DLD1 (cell line): ENCODE results near the gene WDR82.
"Not testable (repeated sequence)": the region's sequence is repeated elsewhere in the genome, so short reads cannot be mapped to it uniquely, and the experiment has no call there.

Source experiments
- in situ Hi-C: cut with HindIII; loops from 2 replicates; pipeline ENCODE4 v1.10.0; 2017; ENCODE audit warnings: low sequenced_read_pairs

The WDR82 gene

GRCh38 chr3:52290596-52291507 lies 12.4 kb upstream of the WDR82 start:
- in situ Hi-C loops: no loop called here

GRCh38 chr3:52289747-52290595 lies 11.5 kb upstream of the WDR82 start:
- in situ Hi-C loops: no loop called here

DNA sequence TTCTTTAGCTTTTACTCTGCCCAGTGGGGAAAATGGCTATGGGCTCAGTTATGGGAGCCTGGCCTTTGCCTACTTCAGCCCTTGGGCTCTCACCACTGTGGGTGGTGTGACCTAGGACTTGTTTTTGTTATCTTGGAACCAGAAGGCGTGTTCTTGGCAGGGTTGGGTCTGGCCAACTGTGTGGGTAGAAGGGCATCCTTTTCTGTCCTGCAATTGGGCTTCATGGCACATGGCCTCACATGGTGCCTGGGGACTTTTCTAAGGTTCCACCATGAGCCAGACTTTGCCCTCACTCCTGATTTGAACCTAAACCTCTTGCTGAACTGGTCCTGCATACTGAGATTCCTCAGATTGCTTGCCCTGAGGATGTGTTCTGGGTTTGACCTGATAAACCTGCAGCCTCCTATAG lies 10.9 kb upstream of the WDR82 start:
- in situ Hi-C loops: no loop called here

DNA sequence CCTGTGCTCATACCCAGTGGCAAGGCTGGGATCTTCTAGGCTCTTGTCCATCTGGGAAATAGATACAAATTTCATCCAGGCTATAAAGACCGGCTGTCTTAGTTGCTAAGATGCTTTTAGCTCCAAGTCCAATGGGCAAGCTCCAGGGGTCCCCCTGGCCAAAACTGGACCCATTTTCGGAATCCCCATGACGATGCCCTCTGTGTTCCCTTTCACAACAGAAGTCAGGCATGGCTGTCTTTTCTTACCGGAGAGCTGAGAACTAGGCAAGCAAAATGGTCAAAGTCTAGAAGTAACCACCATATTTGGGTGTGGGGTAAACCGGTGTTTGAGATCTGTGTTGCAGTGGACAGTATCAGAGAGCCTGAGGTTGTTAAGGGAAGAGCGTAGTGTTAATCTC lies 10.2 kb upstream of the WDR82 start:
- in situ Hi-C loops: no loop called here

GRCh38 chr3:52286777-52287110 lies 8.3 kb upstream of the WDR82 start:
- in situ Hi-C loops: no loop called here

- in situ Hi-C loops: not testable (repeated sequence)
Observed at GRCh38 chr3:52284051-52284450, 5.6 kb upstream of the WDR82 start.

GRCh38 chr3:52283306-52283705 lies 4.9 kb upstream of the WDR82 start:
- in situ Hi-C loops: no loop called here

DNA sequence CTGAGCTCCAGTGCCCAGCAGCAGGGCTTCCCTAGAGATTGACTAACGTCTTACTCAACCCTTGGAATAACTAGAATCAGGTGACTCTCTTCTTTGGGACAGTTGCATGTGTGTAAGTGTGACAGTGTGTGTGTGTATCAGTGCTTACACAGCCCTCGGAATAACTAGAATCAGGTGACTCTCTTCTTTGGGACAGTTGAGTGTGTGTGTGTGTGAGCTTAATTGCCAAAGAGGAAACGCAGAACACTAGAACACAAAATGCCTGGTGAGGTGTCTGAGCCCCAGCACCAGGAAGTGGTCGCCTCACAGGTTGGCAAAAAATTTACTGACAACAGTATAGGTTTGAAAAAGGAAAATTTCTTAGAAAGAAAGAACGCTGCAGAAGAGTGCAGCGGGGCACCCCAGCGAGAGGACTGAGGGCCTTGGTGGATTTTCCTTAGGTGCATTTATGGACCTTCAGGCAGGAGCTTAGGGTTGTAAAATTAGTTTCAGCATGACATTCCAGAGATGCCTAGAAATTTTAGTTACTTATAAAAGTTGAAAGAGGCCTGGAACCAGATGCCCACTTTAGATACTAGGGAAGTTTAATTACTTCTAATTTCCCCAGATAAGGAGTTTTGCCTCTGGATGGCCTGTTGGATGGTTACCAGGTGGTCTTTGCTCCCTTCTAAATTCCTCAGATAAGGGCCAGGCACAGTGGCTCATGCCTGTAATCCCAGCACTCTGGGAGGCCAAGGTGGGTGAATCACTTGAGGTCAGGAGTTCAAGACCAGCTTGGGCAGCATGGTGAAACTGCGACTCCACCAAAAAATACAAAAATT lies 3.7 kb upstream of the WDR82 start:
- in situ Hi-C loops: no loop called here

- in situ Hi-C loops: no loop called here
Observed at GRCh38 chr3:52280050-52280461, 1.6 kb upstream of the WDR82 start.

GRCh38 chr3:52279596-52279995 lies 1.1 kb upstream of the WDR82 start:
- in situ Hi-C loops: loop anchor here (10.0 kb wide), 1 partner anchor 95 kb away; no protein-coding TSS in a partner anchor

DNA sequence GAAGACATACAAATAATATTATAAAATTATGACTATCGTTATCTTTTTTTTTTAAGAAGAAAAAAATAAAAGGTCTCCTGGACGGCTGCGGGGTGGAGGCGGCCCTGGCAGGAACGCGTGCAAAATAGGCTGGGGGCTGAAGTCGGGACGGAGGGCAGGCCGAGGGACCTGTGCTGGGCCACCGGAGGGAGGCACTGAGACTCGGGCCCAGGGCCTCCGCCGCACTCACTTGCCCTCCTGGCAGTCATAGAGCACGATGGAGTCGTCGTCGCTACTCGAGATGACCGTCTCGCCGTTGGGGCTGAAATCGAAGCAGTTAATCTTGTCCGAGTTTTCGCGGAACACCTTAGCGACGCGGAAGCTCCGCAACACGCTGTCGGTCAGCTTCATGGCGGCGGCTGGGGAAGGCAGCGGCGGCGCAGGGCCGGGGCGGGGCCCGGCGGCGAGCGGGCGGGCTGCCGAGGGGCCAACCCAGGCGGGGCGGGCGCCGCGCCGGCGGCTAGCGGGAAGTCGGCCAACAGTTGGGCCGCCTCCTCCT lies 408 bp downstream of the WDR82 start:
- in situ Hi-C loops: loop anchor here (10.0 kb wide), 1 partner anchor 93 kb away; no protein-coding TSS in a partner anchor

DNA sequence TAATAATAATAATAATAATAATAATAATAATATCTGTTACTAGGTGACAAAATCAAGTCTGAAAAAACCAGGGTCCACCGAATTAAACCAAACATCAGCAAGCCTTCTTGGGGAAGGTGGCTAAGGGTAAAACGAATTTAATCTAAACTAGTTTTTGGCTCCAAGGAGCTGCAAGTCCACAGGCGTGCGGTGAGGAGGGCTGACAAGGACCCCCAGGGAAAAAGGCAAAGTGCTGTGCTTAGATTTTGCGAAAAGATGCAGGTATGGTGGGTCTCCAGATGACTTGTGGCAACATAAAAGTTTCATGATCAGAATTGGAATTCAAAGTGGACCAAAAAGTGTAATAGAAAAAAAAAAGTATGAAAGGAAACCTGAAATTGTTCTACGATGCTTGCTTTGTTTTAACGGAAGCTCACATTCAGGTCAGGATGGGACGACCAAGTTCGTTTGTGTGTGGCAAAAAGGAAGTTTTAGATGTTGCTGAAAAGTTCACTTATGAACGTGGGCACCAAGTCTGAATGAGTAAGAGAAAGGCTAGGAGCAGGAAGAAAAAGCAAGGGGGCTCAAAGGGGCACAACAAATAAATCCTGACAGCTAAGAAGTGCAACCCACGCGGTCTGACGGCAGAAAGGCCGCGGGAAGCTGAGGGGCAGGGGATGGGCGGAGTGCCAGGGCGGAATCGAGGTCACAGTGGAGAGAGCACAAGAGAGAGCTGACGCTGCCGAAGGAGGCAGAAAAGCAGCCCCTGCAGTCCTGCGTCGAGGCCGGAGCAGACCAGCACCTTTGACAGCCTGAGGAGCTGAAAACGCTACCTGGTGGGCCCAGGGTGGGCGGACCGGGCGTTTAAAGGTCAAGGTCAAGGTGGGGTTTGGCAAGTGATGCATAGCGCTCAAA lies 1.1 kb downstream of the WDR82 start:
- in situ Hi-C loops: loop anchor here (10.0 kb wide), 1 partner anchor 93 kb away; no protein-coding TSS in a partner anchor

DNA sequence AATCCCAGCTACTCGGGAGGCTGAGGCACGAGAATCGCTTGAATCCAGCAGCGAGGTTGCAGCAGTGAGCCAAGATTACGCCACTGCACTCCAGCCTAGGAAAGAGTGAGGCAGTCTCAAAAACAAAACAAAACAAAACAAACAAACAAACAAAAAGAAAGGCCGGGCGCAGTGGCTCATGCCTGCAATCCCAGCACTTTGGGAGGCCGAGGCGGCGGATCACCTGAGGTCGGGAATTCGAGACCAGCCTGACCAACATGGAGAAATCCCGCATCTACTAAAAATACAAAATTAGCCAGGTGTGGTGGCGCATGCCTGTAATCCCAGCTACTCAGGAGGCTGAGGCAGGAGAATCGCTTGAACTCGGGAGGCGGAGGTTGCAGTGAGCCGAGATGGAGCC lies 3.7 kb downstream of the WDR82 start:
- in situ Hi-C loops: loop anchor here (10.0 kb wide), 1 partner anchor 90 kb away; no protein-coding TSS in a partner anchor

GRCh38 chr3:52272831-52273230 lies 5.6 kb downstream of the WDR82 start:
- in situ Hi-C loops: loop anchor here (10.0 kb wide), 1 partner anchor 88 kb away; no protein-coding TSS in a partner anchor

DNA sequence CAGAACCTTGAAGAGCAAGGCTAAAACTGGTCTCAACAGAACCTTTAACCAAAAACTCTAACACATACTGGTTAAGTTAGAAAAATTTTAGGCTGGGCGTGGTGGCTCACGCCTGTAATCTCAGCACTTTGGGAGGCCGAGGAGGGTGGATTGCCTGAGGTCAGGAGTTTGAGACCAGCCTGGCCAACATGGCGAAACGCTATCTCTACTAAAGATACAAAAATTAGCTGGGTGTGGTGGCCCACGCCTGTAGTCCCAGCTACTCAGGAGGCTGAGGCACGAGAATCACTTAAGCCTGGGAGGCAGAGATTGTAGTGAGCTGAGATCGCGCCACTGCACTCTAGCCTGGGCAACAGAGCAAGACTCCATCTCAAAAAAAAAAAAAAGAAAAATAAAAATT lies 6.3 kb downstream of the WDR82 start:
- in situ Hi-C loops: loop anchor here (10.0 kb wide), 1 partner anchor 87 kb away; no protein-coding TSS in a partner anchor

GRCh38 chr3:52270252-52270754 lies 8.1 kb downstream of the WDR82 start:
- in situ Hi-C loops: loop anchor here (10.0 kb wide), 1 partner anchor 86 kb away; no protein-coding TSS in a partner anchor

DNA sequence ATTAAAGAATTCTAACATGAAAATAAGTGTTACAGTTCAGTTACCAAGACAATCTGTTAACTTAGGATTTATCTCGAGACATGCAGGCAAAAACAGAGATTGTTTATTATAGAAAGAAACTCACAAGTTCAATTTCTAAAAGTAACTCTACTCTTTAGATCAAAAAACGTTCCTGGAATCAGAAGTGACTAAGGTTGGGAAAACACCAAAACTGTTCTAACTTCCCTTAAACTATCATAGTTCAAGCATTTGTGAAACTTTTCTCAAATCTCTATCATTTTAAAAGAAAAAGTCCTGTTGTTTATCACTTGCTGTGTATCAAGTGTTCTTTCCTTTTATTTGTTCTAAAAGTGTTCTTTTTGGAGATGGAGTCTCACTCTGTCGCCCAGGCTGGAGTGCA lies 8.7 kb downstream of the WDR82 start:
- in situ Hi-C loops: loop anchor here (10.0 kb wide), 1 partner anchor 85 kb away; no protein-coding TSS in a partner anchor

DNA sequence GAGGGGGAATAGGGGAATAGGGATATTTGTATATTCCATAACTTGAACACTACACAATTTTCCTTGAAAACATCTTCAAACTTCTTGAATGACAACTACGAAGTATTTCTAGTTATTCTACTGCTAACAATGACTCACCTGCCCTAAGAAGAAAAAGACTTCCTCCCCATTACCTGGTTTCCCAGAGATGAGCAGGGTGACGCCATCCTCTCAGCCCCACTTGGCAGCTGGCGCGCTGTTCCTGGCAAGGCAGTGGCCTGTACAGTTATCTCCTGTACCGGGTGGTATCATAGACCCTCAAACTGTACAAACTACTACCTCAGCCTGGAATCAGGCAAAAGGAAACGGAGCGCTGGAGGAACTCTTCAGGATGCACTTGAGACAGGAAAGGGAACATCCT lies 10.4 kb downstream of the WDR82 start:
- in situ Hi-C loops: no loop called here

GRCh38 chr3:52265387-52265786 lies 13.1 kb downstream of the WDR82 start:
- in situ Hi-C loops: no loop called here
